ENCODE data around the gene MAPK11. TPM values are rescaled to one million over a fixed set of nuclear protein-coding genes. Genes with fewer than 3 reads are reported as not detected.
A peak's percentile ranks its signal among the peaks of the same experiment; 100 is the strongest.

The MAPK11 gene
- total RNA-seq, 4 donors from 2014 or later = 0.65 to 8.1 (median 2.9) TPM

GRCh38 chr22:50310031-50310722 lies 40.0 kb upstream of the MAPK11 start:
- TF ChIP-seq CTCF (IDR thresholded peaks at IDR 0.05) = no peak
- no peak for TF ChIP-seq POLR2A (IDR thresholded peaks at IDR 0.05)
- DNase-seq (ENCODE audit: low spot score in 2 of 2) = no peak
- no peak overlapping the region for H3K4me3 ChIP-seq (ENCODE audit: low read depth, poor library complexity, severe bottlenecking)
- WGBS, 2 donors = 90 to 91% methylated on average over 18 to 21 of the region's 21 CpGs
- intact Hi-C loops (cut with DNase I; ENCODE audit: low total_unique reads) = no loop called here

GRCh38 chr22:50309601-50309991 lies 39.4 kb upstream of the MAPK11 start:
- TF ChIP-seq CTCF (IDR thresholded peaks at IDR 0.05) = no peak
- TF ChIP-seq POLR2A (IDR thresholded peaks at IDR 0.05) = no peak
- intact Hi-C loops (cut with DNase I; ENCODE audit: low total_unique reads) = no loop called here
- DNase-seq (ENCODE audit: low spot score in 2 of 2) = no peak
- WGBS, 2 donors = 79 to 87% methylated on average over 5 to 6 of the region's 7 CpGs
- H3K4me3 ChIP-seq (ENCODE audit: low read depth, poor library complexity, severe bottlenecking) = no peak overlapping the region

- no peak overlapping the region for H3K4me3 ChIP-seq (ENCODE audit: low read depth, poor library complexity, severe bottlenecking)
- TF ChIP-seq POLR2A (IDR thresholded peaks at IDR 0.05) (no peak), CTCF (IDR thresholded peaks at IDR 0.05) (no peak)
- intact Hi-C loops (cut with DNase I; ENCODE audit: low total_unique reads) = no loop called here
- WGBS, 2 donors = 46 to 66% methylated on average over 3 to 9 of the region's 9 CpGs
- DNase-seq (ENCODE audit: low spot score in 2 of 2) = no peak
Observed at GRCh38 chr22:50308986-50309600, 38.9 kb upstream of the MAPK11 start.

GRCh38 chr22:50308597-50308935 lies 38.4 kb upstream of the MAPK11 start:
- intact Hi-C loops (cut with DNase I; ENCODE audit: low total_unique reads) = no loop called here
- 41 to 42% methylated on average over 7 of the region's 7 CpGs for WGBS, 2 donors
- DNase-seq (ENCODE audit: low spot score in 2 of 2) = peak; percentile 71 to 96
- TF ChIP-seq POLR2A (IDR thresholded peaks at IDR 0.05) = no peak
- TF ChIP-seq CTCF (IDR thresholded peaks at IDR 0.05) = no peak
- no peak overlapping the region for H3K4me3 ChIP-seq (ENCODE audit: low read depth, poor library complexity, severe bottlenecking)

- no peak overlapping the region for H3K4me3 ChIP-seq (ENCODE audit: low read depth, poor library complexity, severe bottlenecking)
- no peak for DNase-seq (ENCODE audit: low spot score in 2 of 2)
- whole genome bisulfite sequencing, 2 donors = 26 to 42% methylated on average over 10 to 18 of the region's 19 CpGs
Observed at GRCh38 chr22:50307890-50308596, 37.9 kb upstream of the MAPK11 start.

More at GRCh38 chr22:50307890-50308596, 37.9 kb upstream of the MAPK11 start:
- intact Hi-C loops (cut with DNase I; ENCODE audit: low total_unique reads) = no loop called here
- TF ChIP-seq CTCF (IDR thresholded peaks at IDR 0.05) = no peak
- no peak for TF ChIP-seq POLR2A (IDR thresholded peaks at IDR 0.05)

Data from lower leg skin (tissue), 4 donors.